Cardiac fibroblast (primary cell): ENCODE measurements around the gene ARMH2.

Experiments used
- DNase-seq, 2 donors: peaks; one replicate each; pipeline versions ENCODE4 v3.0.0 to v3.0.0-alpha.2; 2010; ENCODE audit warnings: low read depth in 2 of 2
- H3K4me3 ChIP-seq, 2 donors: replicated peaks in 1 of 2; 1 replicate in 1 of 2; 2 replicates in 1 of 2; pipeline ENCODE4 v1.5.1; 2011; ENCODE audit warnings: low read depth in 2 of 2, low read length in 2 of 2, mild to moderate bottlenecking in 2 of 2, moderate library complexity in 1 of 2
- CTCF ChIP-seq: IDR thresholded peaks from one replicate; pipeline ENCODE4 v1.5.1; 2011; ENCODE audit warnings: low read depth, mild to moderate bottlenecking, low read length, inconsistent platforms

Gene ARMH2

DNA sequence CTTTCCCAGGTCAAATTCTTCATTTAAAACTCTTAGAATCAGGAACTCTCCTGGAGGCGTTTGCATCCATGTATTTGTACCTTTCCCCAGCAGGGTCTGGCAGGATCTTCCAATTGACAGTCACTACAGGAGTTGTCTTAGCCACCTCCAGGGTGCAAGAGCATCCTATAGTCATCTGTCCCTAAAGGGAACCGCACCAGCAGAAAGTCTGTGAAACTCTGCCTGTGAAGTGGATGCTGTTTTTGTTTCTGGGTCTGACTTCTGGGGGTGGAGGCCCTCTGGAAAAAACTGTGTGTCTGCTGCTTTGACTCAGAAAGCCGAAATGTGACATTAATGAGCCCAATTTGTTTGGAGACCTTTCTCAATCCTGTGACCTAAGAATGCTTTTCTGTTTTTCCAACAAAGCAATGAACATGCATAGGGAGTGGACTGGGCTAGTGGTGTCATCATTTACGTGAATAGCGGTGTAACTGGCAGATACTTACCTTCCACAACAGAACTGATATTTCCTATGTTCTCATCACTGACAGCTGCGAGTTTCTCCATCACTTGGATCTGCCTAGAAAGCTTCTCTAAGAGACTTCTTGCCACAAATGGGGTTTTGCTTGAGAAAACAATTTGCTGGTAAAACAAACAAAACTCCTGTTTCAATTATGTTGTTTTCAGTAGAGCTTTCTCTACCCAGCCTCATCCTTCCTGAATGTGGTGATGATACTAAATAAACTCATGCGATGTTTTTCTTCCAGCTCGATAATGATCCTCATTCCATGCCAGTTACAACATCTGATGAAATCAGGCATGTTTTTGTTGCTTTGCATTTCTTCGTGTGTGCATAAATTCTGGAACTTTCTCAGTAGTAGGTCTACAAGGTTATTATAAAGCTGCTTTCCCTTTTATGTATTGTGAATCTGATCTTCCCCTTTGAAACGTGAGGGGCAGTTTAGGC lies 33.3 kb upstream of the ARMH2 start:
- TF ChIP-seq CTCF, result no peak
- DNase-seq, result peak in 1 of 2 donors; percentile 60
- H3K4me3 ChIP-seq, result no peak overlapping the region

- TF ChIP-seq CTCF, result no peak
- no peak for DNase-seq
- H3K4me3 ChIP-seq, result no peak overlapping the region
These were observed 30.9 kb upstream of the ARMH2 start for GRCh38 chr6:24829657-24830056.

GRCh38 chr6:24827970-24828369 lies 29.3 kb upstream of the ARMH2 start:
- no peak overlapping the region for H3K4me3 ChIP-seq
- no peak for DNase-seq
- no peak for TF ChIP-seq CTCF

DNA sequence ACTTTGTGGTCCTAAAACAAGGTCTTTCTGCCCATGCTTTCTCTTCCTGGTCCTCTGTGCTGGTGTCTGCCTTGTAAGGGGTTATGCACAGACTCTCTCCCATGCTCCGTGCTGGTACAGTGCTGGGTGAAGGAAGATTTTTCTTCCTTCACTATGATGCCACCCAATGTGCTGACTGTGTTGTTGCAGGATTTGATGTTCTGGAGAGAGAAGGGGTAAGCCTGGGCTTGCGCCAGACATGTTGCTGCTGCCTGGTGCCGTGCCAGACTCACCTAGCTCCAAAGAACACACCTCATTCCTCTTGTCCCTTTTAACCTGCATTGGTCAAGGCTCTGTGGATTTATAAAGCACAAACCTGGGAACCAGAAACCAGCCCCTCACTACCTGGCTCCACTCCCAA lies 28.4 kb upstream of the ARMH2 start:
- TF ChIP-seq CTCF, result no peak
- H3K4me3 ChIP-seq, result no peak overlapping the region
- DNase-seq, result no peak

GRCh38 chr6:24825130-24825630 lies 26.5 kb upstream of the ARMH2 start:
- no peak for TF ChIP-seq CTCF
- no peak for DNase-seq
- H3K4me3 ChIP-seq, result no peak overlapping the region

- TF ChIP-seq CTCF, result no peak
- no peak overlapping the region for H3K4me3 ChIP-seq
- peak in 1 of 2 donors; percentile 66 for DNase-seq
These were observed 25.6 kb upstream of the ARMH2 start for GRCh38 chr6:24824142-24824938.
